Endometrial microvascular endothelial cells (primary cell): Measurements from ENCODE around the gene CDKN2A. TPM values are rescaled to one million over a fixed set of nuclear protein-coding genes. Genes with fewer than 3 reads are reported as not detected.

Experiments
- total RNA-seq: library from RNA; depleted of rRNA; stranded (reverse); fragments of >200 nt; gene quantifications from one replicate; pipeline ENCODE4 v1.2.3, GENCODE V29; 2015; ENCODE audit errors: inconsistent ontology term

Gene CDKN2A
- total RNA-seq, 1 donor from 2014 or later: 66.2 TPM

Other genes starting within 250 kb of the CDKN2A start
- 44.7 TPM for gene MTAP, start 191.8 kb downstream of the CDKN2A start, total RNA-seq
- gene CDKN2B-AS1, start 399 bp upstream of the CDKN2A start, total RNA-seq: 3.3 TPM
- 19.5 TPM for gene CDKN2B, start 14.9 kb upstream of the CDKN2A start, total RNA-seq